Thymus (tissue), 11 donors: ENCODE results near the gene TEAD3. TPM values are rescaled to one million over a fixed set of nuclear protein-coding genes. Genes with fewer than 3 reads are reported as not detected.

Source experiments
- DNase-seq, 9 donors: peaks; one replicate each; pipeline ENCODE4 v3.0.0-alpha.2; 2013; ENCODE audit warnings: low spot score in 9 of 9, low read depth in 6 of 9, missing footprints in 1 of 9
- H3K27ac ChIP-seq, 2 donors: one replicate each; pipeline ENCODE4 v1.5.1; 2013; ENCODE audit warnings: control low read depth in 1 of 2, low read depth in 1 of 2, low read length in 1 of 2, mild to moderate bottlenecking in 1 of 2, moderate library complexity in 1 of 2
- H3K27me3 ChIP-seq, 2 donors: one replicate each; pipeline ENCODE4 v1.5.1; 2013; ENCODE audit warnings: low read length in 1 of 2; ENCODE audit not compliant: control insufficient read depth in 2 of 2, insufficient read depth in 1 of 2
- H3K36me3 ChIP-seq, 2 donors: one replicate each; pipeline ENCODE4 v1.5.1; 2013; ENCODE audit warnings: low read length in 1 of 2, mild to moderate bottlenecking in 1 of 2, moderate library complexity in 1 of 2; ENCODE audit not compliant: control insufficient read depth in 2 of 2, insufficient read depth in 2 of 2
- H3K4me1 ChIP-seq, 2 donors: one replicate each; pipeline ENCODE4 v1.5.1; 2013; ENCODE audit warnings: low read length in 2 of 2; ENCODE audit not compliant: control insufficient read depth in 2 of 2, insufficient read depth in 2 of 2
- H3K4me3 ChIP-seq, 2 donors: one replicate each; pipeline ENCODE4 v1.5.1; 2013; ENCODE audit warnings: low read length in 2 of 2, control low read depth in 1 of 2, mild to moderate bottlenecking in 1 of 2
- H3K9me3 ChIP-seq, 2 donors: one replicate each; pipeline ENCODE4 v1.5.1; 2013; ENCODE audit warnings: low read length in 1 of 2, mild to moderate bottlenecking in 1 of 2; ENCODE audit not compliant: control insufficient read depth in 2 of 2, insufficient read depth in 1 of 2
- WGBS: extraction: QIAGEN DNeasy Blood & Tissue Kit; methylation state at CpG from one replicate; pipeline ENCODE4 v1.1.7; 2013; 5-methylcytosine and 5-hydroxymethylcytosine counted together
- polyA plus RNA-seq: library from polyadenylated mRNA; stranded (reverse); fragments of 200-250 nt; gene quantifications from one replicate; pipeline ENCODE4 v1.2.3, GENCODE V29; 2013
- total RNA-seq: library from RNA; stranded (reverse); fragments of 120-200 nt; gene quantifications from one replicate; pipeline ENCODE4 v1.2.4, GENCODE V29; 2013
- donor health status: healthy.

Gene TEAD3
- total and polyA plus RNA-seq, 2 donors, result 1.1 to 13.6 TPM

- peaks cover 15 to 34% of the 10 kb centered on the region in 2 donors for H3K36me3 ChIP-seq
- H3K27ac ChIP-seq, result no peak overlapping the region
- H3K4me3 ChIP-seq, result no peak overlapping the region
- no peaks in the 10 kb centered on the region for H3K4me1 ChIP-seq
- no peaks in the 10 kb centered on the region for H3K27me3 ChIP-seq
- WGBS, result 97% methylated on average over 5 of the region's 5 CpGs
- no peak for DNase-seq
- H3K9me3 ChIP-seq, result peaks cover 0 to 17% of the 10 kb centered on the region in 2 donors
These were observed 69.4 kb downstream of the TEAD3 start for GRCh38 chr6:35427435-35427834.

- no peak for DNase-seq
- peaks cover 19 to 41% of the 10 kb centered on the region in 2 donors for H3K36me3 ChIP-seq
- WGBS, result 58% methylated on average over 8 of the region's 8 CpGs
These were observed 70.8 kb downstream of the TEAD3 start for GRCh38 chr6:35426074-35426473.

GRCh38 chr6:35425284-35425683, 71.6 kb downstream of the TEAD3 start:
- H3K4me3 ChIP-seq, result no peak overlapping the region
- H3K36me3 ChIP-seq, result peaks cover 20 to 41% of the 10 kb centered on the region in 2 donors
- H3K27me3 ChIP-seq, result no peaks in the 10 kb centered on the region
- WGBS, result 94% methylated on average over 3 of the region's 3 CpGs
- no peak for DNase-seq
- H3K4me1 ChIP-seq, result peaks cover 0 to 2% of the 10 kb centered on the region in 2 donors
- H3K9me3 ChIP-seq, result peaks cover 0 to 17% of the 10 kb centered on the region in 2 donors
- H3K27ac ChIP-seq, result no peak overlapping the region

More at GRCh38 chr6:35426074-35426473, 70.8 kb downstream of the TEAD3 start:
- H3K9me3 ChIP-seq, result peaks cover 0 to 17% of the 10 kb centered on the region in 2 donors
- H3K4me3 ChIP-seq, result no peak overlapping the region
- H3K4me1 ChIP-seq, result peaks cover 0 to 2% of the 10 kb centered on the region in 2 donors
- H3K27ac ChIP-seq, result no peak overlapping the region
- no peaks in the 10 kb centered on the region for H3K27me3 ChIP-seq

Other genes with a start within 250 kb of the TEAD3 start
- gene ZNF76, start 237.3 kb downstream of the TEAD3 start, total RNA-seq, result 13.9 TPM
- gene ZNF76, start 237.3 kb downstream of the TEAD3 start, polyA plus RNA-seq, result 32.0 TPM
- gene DEF6, start 199.3 kb downstream of the TEAD3 start, total RNA-seq, result 75.7 TPM
- gene DEF6, start 199.3 kb downstream of the TEAD3 start, polyA plus RNA-seq, result 148 TPM
- gene PPARD, start 154.5 kb downstream of the TEAD3 start, total RNA-seq, result 2.3 TPM
- gene PPARD, start 154.5 kb downstream of the TEAD3 start, polyA plus RNA-seq, result 15.8 TPM
- 3.6 TPM for gene FANCE, start 44.7 kb downstream of the TEAD3 start, total RNA-seq
- 8.4 TPM for gene FANCE, start 44.7 kb downstream of the TEAD3 start, polyA plus RNA-seq
- gene RPL10A, start 28.7 kb downstream of the TEAD3 start, total RNA-seq, result 2,373 TPM
- 1,878 TPM for gene RPL10A, start 28.7 kb downstream of the TEAD3 start, polyA plus RNA-seq
- 0.09 TPM for gene TULP1, start 15.8 kb upstream of the TEAD3 start, total RNA-seq
- gene TULP1, start 15.8 kb upstream of the TEAD3 start, polyA plus RNA-seq, result 0.52 TPM
- gene FKBP5, start 191.8 kb upstream of the TEAD3 start, total RNA-seq, result 34.2 TPM
- gene FKBP5, start 191.8 kb upstream of the TEAD3 start, polyA plus RNA-seq, result 338 TPM
- 1.1 TPM for gene ARMC12, start 240.0 kb upstream of the TEAD3 start, total RNA-seq
- 26.6 TPM for gene ARMC12, start 240.0 kb upstream of the TEAD3 start, polyA plus RNA-seq